ENCODE measurements around the gene PHF21B. TPM values are rescaled to one million over a fixed set of nuclear protein-coding genes. Genes with fewer than 3 reads are reported as not detected.

PHF21B gene
- polyA plus RNA-seq, 1 donor (not counting 4 experiments of a cell fraction or from before 2014, with no cell fraction given), result not detected

GRCh38 chr22:44878483-44879300 is 131.1 kb downstream of the PHF21B start:
- Histone ChIP-seq H3K4me1 (ENCODE audit: control insufficient read depth, extremely low read depth, insufficient read depth, low read length) (no peaks in the 10 kb centered on the region), H4K20me1 (ENCODE audit: control insufficient read depth, extremely low read depth, insufficient read depth, low read length) (no peaks in the 10 kb centered on the region), H3K27ac (ENCODE audit: control insufficient read depth, insufficient read depth, low read length) (no peak overlapping the region), H3K9ac (ENCODE audit: control insufficient read depth, extremely low read depth, insufficient read depth, low read length) (no peak overlapping the region), H2AFZ (ENCODE audit: control insufficient read depth, low read length) (no peak overlapping the region), H3K4me3 (ENCODE audit: control insufficient read depth in 2 of 3, extremely low read depth in 1 of 3, insufficient read depth in 2 of 3, low read depth in 1 of 3, low read length in 3 of 3) (no peak overlapping the region), H3K27me3 (ENCODE audit: control insufficient read depth, extremely low read depth, insufficient read depth, low read length) (no peaks in the 10 kb centered on the region), H3K4me2 (ENCODE audit: control insufficient read depth, extremely low read depth, insufficient read depth, low read depth, low read length) (no peak overlapping the region), H3K9me1 (ENCODE audit: control insufficient read depth, extremely low read depth, insufficient read depth, low read length) (no peaks in the 10 kb centered on the region), H3K9me3 (ENCODE audit: control insufficient read depth, low read depth, low read length) (no peaks in the 10 kb centered on the region), H3K79me2 (ENCODE audit: control insufficient read depth, insufficient read depth, low read length) (no peaks in the 10 kb centered on the region), H3K36me3 (ENCODE audit: control insufficient read depth in 2 of 2, extremely low read depth in 1 of 2, insufficient read depth in 2 of 2, low read length in 2 of 2) (no peaks in the 10 kb centered on the region)
- dilution Hi-C loops (cut with MboI; ENCODE audit: extremely low pct_ligation_motif_present, low sequenced_read_pairs), result no loop called here
- FAIRE-seq (no peak), DNase-seq (ENCODE audit: low read depth, low spot score) (no peak)
- TF ChIP-seq EZH2 (IDR thresholded peaks at IDR 0.05; ENCODE audit: low read length), result no peak
- no peak for TF ChIP-seq CTCF (optimal IDR thresholded peaks at IDR 0.05 in 1 of 3, IDR thresholded peaks at IDR 0.05 in 1 of 3, conservative IDR thresholded peaks at IDR 0.05 in 1 of 3; ENCODE audit: extremely low read depth in 1 of 3, insufficient read depth in 2 of 3, low read length in 3 of 3)

GRCh38 chr22:44876921-44877320 is 132.9 kb downstream of the PHF21B start:
- Histone ChIP-seq H3K4me1 (ENCODE audit: control insufficient read depth, extremely low read depth, insufficient read depth, low read length) (no peaks in the 10 kb centered on the region), H3K9ac (ENCODE audit: control insufficient read depth, extremely low read depth, insufficient read depth, low read length) (no peak overlapping the region), H4K20me1 (ENCODE audit: control insufficient read depth, extremely low read depth, insufficient read depth, low read length) (no peaks in the 10 kb centered on the region), H3K9me3 (ENCODE audit: control insufficient read depth, low read depth, low read length) (peaks cover under 1% of the 10 kb centered on the region), H3K79me2 (ENCODE audit: control insufficient read depth, insufficient read depth, low read length) (no peaks in the 10 kb centered on the region), H3K27me3 (ENCODE audit: control insufficient read depth, extremely low read depth, insufficient read depth, low read length) (no peaks in the 10 kb centered on the region), H3K36me3 (ENCODE audit: control insufficient read depth in 2 of 2, extremely low read depth in 1 of 2, insufficient read depth in 2 of 2, low read length in 2 of 2) (no peaks in the 10 kb centered on the region), H2AFZ (ENCODE audit: control insufficient read depth, low read length) (no peak overlapping the region), H3K27ac (ENCODE audit: control insufficient read depth, insufficient read depth, low read length) (no peak overlapping the region), H3K4me2 (ENCODE audit: control insufficient read depth, extremely low read depth, insufficient read depth, low read depth, low read length) (no peak overlapping the region), H3K4me3 (ENCODE audit: control insufficient read depth in 2 of 3, extremely low read depth in 1 of 3, insufficient read depth in 2 of 3, low read depth in 1 of 3, low read length in 3 of 3) (no peak overlapping the region), H3K9me1 (ENCODE audit: control insufficient read depth, extremely low read depth, insufficient read depth, low read length) (no peaks in the 10 kb centered on the region)
- no peak for TF ChIP-seq CTCF (optimal IDR thresholded peaks at IDR 0.05 in 1 of 3, IDR thresholded peaks at IDR 0.05 in 1 of 3, conservative IDR thresholded peaks at IDR 0.05 in 1 of 3; ENCODE audit: extremely low read depth in 1 of 3, insufficient read depth in 2 of 3, low read length in 3 of 3)
- TF ChIP-seq EZH2 (IDR thresholded peaks at IDR 0.05; ENCODE audit: low read length), result no peak
- FAIRE-seq (no peak), DNase-seq (ENCODE audit: low read depth, low spot score) (no peak)
- dilution Hi-C loops (cut with MboI; ENCODE audit: extremely low pct_ligation_motif_present, low sequenced_read_pairs), result no loop called here

All from keratinocyte (primary cell).